Bronchial epithelial cell (primary cell): ENCODE measurements around the gene SHE. TPM values are rescaled to one million over a fixed set of nuclear protein-coding genes. Genes with fewer than 3 reads are reported as not detected.

Experiments
- DNase-seq: peaks from one replicate; pipeline ENCODE4 v3.0.0-alpha.2; 2010; ENCODE audit warnings: low read depth
- FAIRE-seq: peaks from 2 replicates; lab custom pipeline; 2011; peaks lifted over from hg19 to GRCh38; lab: Jason Lieb, UNC
- H3K27me3 ChIP-seq: 2 replicates; pipeline ENCODE4 v1.5.1; 2011; ENCODE audit warnings: low read length; ENCODE audit not compliant: control insufficient read depth, insufficient read depth
- H3K36me3 ChIP-seq: 2 replicates; pipeline ENCODE4 v1.5.1; 2011; ENCODE audit warnings: low read length; ENCODE audit not compliant: control insufficient read depth, insufficient read depth
- H3K4me3 ChIP-seq: 2 replicates; pipeline ENCODE4 v1.5.1; 2011; ENCODE audit warnings: mild to moderate bottlenecking, low read depth, low read length, control low read depth
- total RNA-seq: library from RNA; depleted of rRNA; stranded (reverse); fragments of >200 nt; gene quantifications from 2 replicates; pipeline ENCODE4 v1.2.1, GENCODE V29; 2014
- TF ChIP-seq, protein P1 (sequence below): IDR thresholded peaks from 2 replicates; pipeline ENCODE4 v1.5.1; 2011; ENCODE audit warnings: mild to moderate bottlenecking, moderate library complexity, low read length, control low read depth, inconsistent platforms; ENCODE audit not compliant: insufficient read depth, severe bottlenecking

Gene SHE
- total RNA-seq, 1 donor from 2014 or later: not detected

DNA sequence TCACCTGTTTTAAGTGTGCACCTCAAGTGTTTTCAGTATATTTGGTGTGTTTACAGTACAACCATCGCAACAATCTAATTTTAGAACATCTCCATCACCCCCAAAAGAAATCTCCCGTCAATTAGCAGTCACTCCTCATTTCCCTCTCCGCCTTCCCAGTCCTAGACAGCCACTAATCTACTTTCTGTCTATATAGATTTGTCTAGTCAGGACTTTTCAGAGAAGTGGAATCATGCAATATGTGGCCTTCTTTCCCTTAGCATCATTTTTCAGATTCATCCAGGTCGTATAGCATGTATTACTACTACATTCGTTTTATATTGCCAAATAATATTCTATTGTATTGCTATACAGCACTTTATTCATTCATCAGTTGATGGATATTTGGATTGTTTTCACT, 1.7 kb upstream of the SHE start:
- DNase-seq (no peak), FAIRE-seq (no peak)
- Histone ChIP-seq H3K27me3 (peaks cover 22% of the 10 kb centered on the region), H3K36me3 (no peaks in the 10 kb centered on the region), H3K4me3 (no peak overlapping the region)
- TF ChIP-seq, protein P1, sequence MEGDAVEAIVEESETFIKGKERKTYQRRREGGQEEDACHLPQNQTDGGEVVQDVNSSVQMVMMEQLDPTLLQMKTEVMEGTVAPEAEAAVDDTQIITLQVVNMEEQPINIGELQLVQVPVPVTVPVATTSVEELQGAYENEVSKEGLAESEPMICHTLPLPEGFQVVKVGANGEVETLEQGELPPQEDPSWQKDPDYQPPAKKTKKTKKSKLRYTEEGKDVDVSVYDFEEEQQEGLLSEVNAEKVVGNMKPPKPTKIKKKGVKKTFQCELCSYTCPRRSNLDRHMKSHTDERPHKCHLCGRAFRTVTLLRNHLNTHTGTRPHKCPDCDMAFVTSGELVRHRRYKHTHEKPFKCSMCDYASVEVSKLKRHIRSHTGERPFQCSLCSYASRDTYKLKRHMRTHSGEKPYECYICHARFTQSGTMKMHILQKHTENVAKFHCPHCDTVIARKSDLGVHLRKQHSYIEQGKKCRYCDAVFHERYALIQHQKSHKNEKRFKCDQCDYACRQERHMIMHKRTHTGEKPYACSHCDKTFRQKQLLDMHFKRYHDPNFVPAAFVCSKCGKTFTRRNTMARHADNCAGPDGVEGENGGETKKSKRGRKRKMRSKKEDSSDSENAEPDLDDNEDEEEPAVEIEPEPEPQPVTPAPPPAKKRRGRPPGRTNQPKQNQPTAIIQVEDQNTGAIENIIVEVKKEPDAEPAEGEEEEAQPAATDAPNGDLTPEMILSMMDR: no peak

DNA sequence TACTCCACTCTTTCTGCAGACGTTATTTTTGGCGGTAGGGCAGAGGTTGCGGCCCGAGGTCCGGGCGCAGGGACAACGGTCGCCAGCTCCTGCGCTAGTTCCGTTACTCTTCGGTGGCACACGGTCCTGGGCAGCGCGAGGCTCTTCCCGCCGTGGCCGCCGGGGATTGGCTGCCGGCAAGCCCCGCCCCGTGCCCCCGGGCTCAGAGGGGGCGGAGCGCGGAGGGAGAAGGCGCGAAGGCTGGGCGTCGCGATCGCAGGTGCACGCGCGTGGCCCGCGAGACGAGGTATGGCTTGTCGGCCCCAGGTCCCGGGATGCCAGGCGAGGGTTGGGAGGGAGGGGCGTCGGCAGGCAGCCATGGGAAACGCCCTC, 518 bp upstream of the SHE start:
- Histone ChIP-seq H3K36me3 (no peaks in the 10 kb centered on the region), H3K27me3 (peaks cover 22% of the 10 kb centered on the region), H3K4me3 (no peak overlapping the region)
- DNase-seq (no peak), FAIRE-seq (no peak)
- TF ChIP-seq, protein P1: no peak

DNA sequence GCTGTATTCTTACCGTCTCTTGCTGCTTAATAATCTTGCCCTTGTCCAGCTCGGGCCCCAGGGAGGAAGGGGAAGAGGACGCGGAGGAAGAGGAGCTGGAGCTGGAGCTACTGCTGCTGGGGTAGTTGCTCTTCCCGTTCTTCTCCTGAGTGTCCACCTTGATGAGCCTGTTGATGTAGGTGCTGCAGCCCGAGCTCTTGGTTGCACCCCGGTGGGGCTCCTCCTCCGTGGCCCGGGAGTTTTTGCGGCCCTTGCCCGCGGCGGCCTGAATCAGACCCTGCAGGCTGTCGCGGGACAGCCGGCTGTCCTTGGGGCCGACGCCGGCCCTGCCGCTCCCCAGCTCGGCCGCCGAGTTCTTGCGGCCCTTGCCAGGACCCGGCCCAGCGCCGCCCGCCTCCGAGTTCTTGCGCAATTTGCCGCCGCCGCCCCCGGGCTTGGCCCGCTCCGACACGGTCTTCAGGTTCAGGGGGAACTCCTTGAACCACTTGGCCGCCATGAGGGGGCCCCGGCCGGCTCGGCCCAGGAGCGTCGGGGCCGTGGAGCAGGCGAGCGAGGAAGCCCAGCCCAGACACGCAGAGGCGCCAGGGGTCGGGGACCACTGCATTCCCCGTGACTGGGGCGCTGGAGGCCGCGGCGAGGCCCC, 668 bp downstream of the SHE start:
- TF ChIP-seq, protein P1: no peak
- no peak for DNase-seq
- peak overlapping the region; percentile 19 for H3K4me3 ChIP-seq
- peaks cover 21% of the 10 kb centered on the region for H3K27me3 ChIP-seq
- no peaks in the 10 kb centered on the region for H3K36me3 ChIP-seq
- no peak for FAIRE-seq

DNA sequence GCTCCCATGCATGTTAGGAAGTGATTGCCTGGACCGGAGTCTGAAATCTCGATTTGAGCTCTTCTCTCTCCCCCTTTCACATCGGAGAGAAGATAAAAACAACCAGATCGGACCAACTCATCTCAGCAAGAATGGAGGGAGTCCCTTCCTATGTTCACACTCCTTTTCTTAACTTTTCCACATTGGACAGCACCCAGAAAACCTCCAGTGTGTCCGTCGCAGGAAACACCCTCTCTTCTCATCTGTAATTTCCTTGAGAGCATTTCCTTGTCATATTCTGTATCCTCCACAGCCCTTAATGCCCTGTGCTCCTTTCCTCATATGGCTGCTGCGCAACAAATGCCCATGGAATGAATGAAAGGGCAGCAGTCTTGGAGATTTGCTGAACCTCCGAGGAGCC, 1.7 kb downstream of the SHE start:
- TF ChIP-seq, protein P1: no peak

DNA sequence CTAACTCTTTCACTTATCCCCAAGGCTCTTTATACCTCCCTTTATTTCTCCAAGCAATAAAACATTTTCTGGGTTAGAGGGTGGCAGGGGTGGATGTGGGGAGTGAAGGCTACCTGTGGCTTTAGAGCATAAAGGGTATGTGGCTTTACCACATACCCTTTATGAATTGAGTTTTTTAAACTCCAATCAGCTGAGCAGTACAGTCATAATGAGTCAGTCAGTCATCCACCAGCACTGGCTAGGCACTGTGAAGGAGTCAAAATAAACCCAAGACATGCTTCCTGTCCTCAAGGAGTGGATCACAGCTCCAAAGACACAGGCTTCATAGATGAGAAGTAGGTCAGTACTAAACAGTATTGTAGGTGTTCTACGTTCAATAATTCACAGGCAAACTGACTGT, 2.8 kb downstream of the SHE start:
- no peak for FAIRE-seq
- Histone ChIP-seq H3K36me3 (no peaks in the 10 kb centered on the region), H3K27me3 (peaks cover 19% of the 10 kb centered on the region), H3K4me3 (no peak overlapping the region)
- DNase-seq: peak; percentile 8
- TF ChIP-seq, protein P1: no peak

More for the DNA sequence above, 1.7 kb downstream of the SHE start:
- H3K4me3 ChIP-seq: no peak overlapping the region
- DNase-seq (no peak), FAIRE-seq (no peak)
- H3K36me3 ChIP-seq: no peaks in the 10 kb centered on the region
- peaks cover 19% of the 10 kb centered on the region for H3K27me3 ChIP-seq
